ENCODE data around the gene SPDYE3.

Gene SPDYE3

GRCh38 chr7:100352984-100353684 is 45.6 kb downstream of the SPDYE3 start:
- DNase-seq (ENCODE audit: low read depth, low spot score), result no peak
- ChIA-PET POLR2A (interaction anchor here (0.6 kb wide), 1 partner anchor 1264 kb away, joined by 3 read pairs; no protein-coding TSS in a partner anchor), CTCF (interaction anchor here (1.7 to 2.1 kb wide), 2 partner anchors 54 to 221 kb away, joined by 4 to 5 read pairs; no protein-coding TSS in a partner anchor)
- TF ChIP-seq, protein P1, sequence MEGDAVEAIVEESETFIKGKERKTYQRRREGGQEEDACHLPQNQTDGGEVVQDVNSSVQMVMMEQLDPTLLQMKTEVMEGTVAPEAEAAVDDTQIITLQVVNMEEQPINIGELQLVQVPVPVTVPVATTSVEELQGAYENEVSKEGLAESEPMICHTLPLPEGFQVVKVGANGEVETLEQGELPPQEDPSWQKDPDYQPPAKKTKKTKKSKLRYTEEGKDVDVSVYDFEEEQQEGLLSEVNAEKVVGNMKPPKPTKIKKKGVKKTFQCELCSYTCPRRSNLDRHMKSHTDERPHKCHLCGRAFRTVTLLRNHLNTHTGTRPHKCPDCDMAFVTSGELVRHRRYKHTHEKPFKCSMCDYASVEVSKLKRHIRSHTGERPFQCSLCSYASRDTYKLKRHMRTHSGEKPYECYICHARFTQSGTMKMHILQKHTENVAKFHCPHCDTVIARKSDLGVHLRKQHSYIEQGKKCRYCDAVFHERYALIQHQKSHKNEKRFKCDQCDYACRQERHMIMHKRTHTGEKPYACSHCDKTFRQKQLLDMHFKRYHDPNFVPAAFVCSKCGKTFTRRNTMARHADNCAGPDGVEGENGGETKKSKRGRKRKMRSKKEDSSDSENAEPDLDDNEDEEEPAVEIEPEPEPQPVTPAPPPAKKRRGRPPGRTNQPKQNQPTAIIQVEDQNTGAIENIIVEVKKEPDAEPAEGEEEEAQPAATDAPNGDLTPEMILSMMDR (IDR thresholded peaks at IDR 0.05; ENCODE audit: insufficient read depth, low read length, missing control alignments), result no peak
- no peak overlapping the region for H3K4me3 ChIP-seq (ENCODE audit: low read depth, low read length)

GRCh38 chr7:100353685-100354330 is 46.3 kb downstream of the SPDYE3 start:
- TF ChIP-seq, protein P1 (IDR thresholded peaks at IDR 0.05; ENCODE audit: insufficient read depth, low read length, missing control alignments), result no peak
- ChIA-PET CTCF (interaction anchor here (1.2 to 2.1 kb wide), 3 partner anchors 8 to 221 kb away, joined by 4 to 5 read pairs (median 4); no protein-coding TSS in a partner anchor), POLR2A (no interaction called here)
- H3K4me3 ChIP-seq (ENCODE audit: low read depth, low read length), result no peak overlapping the region
- no peak for DNase-seq (ENCODE audit: low read depth, low spot score)

DNA sequence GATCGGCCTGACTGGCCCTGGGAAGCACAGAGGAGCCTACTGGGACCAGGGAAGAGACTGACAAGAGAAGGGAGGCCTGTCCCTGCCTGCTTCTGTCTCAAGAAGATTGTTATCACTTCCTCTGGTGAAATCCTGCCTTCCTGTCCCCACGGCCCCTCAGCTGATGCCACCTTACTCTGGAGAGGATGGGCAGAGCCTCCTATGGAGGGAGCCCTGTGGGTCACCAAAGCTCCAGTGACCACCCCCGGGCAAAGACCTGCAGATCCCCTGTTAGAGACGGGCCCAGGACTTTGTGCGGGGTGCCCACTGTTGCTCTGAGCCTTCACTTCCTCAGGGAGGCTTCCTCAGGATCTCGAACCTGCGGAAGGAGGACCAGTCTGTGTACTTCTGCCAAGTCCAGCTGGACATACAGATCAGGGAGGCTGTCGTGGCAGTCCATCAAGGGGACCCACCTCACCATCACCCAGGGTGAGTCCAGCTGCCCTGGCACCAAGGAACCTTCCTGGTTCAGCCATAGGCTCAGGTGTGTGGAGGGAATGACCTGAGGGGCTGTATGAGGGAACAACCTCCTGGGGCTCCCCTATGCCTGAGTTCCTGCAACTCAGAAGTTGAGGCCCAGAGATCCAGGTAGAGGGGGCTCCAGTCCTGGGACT is 49.0 kb downstream of the SPDYE3 start:
- TF ChIP-seq, protein P1 (IDR thresholded peaks at IDR 0.05; ENCODE audit: insufficient read depth, low read length, missing control alignments), result no peak
- ChIA-PET POLR2A (no interaction called here), CTCF (no interaction called here)

DNA sequence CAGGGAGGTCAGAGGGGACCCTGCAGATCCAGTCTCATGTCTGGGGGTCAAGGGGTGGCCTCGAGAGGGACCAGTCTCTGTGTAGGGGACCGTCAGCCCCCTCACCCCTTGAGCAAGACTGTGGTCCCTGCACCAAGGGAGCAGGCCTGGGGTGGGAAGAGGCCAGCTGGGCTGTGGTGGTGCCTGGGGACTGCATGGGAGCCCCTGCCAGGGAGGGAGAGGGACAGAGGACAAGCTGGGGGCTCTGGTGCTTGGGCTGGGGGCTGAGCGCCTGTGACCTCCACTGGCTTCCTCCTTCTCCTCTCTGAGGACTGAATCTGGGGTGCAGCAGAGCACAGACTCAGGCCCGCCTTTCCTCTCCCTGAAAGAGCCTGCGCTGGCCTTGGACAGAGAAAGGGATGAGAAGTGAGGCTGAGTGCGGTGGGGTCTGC is 49.6 kb downstream of the SPDYE3 start:
- no peak for DNase-seq (ENCODE audit: low read depth, low spot score)
- POLR2A ChIA-PET, result no interaction called here
- CTCF ChIA-PET, result no interaction called here
- TF ChIP-seq, protein P1 (IDR thresholded peaks at IDR 0.05; ENCODE audit: insufficient read depth, low read length, missing control alignments), result no peak
- H3K4me3 ChIP-seq (ENCODE audit: low read depth, low read length), result no peak overlapping the region

More for the DNA sequence above, 49.0 kb downstream of the SPDYE3 start:
- DNase-seq (ENCODE audit: low read depth, low spot score), result no peak
- no peak overlapping the region for H3K4me3 ChIP-seq (ENCODE audit: low read depth, low read length)

DNA sequence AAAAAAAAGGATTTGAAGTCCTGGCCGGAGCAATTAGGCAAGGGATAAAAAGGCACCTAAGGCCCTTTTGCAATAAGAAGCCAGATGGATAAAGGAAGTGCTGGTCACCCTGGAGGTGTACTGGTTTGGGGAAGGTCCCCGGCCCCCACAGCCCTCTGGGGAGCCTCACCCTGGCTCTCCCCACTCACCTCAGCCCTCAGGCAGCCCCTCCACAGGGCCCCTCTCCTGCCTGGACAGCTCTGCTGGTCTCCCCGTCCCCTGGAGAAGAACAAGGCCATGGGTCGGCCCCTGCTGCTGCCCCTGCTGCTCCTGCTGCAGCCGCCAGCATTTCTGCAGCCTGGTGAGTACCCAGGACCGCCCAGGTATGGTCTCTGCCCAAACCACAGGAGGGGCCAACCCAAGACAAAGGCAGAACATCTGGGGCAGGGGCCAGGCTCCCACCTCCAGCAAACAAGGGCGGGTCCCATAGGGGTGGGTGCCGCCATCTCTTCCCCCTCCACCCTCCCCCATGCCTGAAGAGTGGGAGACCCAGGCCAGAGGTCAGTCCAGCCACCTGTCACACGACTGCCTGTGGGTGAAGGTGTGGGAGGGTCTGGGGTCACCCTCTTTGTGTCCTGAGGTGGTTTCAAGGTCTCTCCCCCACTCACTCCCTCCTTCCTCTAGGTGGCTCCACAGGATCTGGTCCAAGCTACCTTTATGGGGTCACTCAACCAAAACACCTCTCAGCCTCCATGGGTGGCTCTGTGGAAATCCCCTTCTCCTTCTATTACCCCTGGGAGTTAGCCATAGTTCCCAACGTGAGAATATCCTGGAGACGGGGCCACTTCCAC is 50.7 kb downstream of the SPDYE3 start, which contains the start of gene PILRB:
TSS of gene PILRB (plus strand) at position 91 of the 830 bp plus-strand sequence. CDS start at position 277, 186 bp downstream.
- DNase-seq (ENCODE audit: low read depth, low spot score), result no peak
- TF ChIP-seq, protein P1 (IDR thresholded peaks at IDR 0.05; ENCODE audit: insufficient read depth, low read length, missing control alignments), result no peak
- POLR2A ChIA-PET, result no interaction called here
- CTCF ChIA-PET, result interaction anchor here (1.0 to 2.5 kb wide), 2 partner anchors 12 to 47 kb away, joined by 3 to 7 read pairs; no protein-coding TSS in a partner anchor
- H3K4me3 ChIP-seq (ENCODE audit: low read depth, low read length), result no peak within 1 kb of the TSS
